HG03060 (cell line): ENCODE results near the gene BMERB1.
"Not testable (repeated sequence)": the region's sequence is repeated elsewhere in the genome, so short reads cannot be mapped to it uniquely, and the experiment has no call there.

Experiments
- ATAC-seq: cut with Tn5 transposase; IDR thresholded peaks from one replicate; pipeline ENCODE4 v1.9.1; 2021; ENCODE audit warnings: low read depth, moderate number of reproducible peaks; ENCODE audit not compliant: unreplicated experiment

Gene BMERB1

GRCh38 chr16:15519790-15520189, 85.4 kb downstream of the BMERB1 start:
- ATAC-seq, result no peak

- no peak for ATAC-seq
These were observed 87.0 kb downstream of the BMERB1 start for GRCh38 chr16:15521390-15521757.

GRCh38 chr16:15521758-15522509, 87.5 kb downstream of the BMERB1 start:
- ATAC-seq, result no peak

- ATAC-seq, result no peak
These were observed 88.7 kb downstream of the BMERB1 start for GRCh38 chr16:15523092-15523541.

- no peak for ATAC-seq
These were observed 89.6 kb downstream of the BMERB1 start for GRCh38 chr16:15523939-15524338.

- ATAC-seq, result no peak
These were observed 90.6 kb downstream of the BMERB1 start for GRCh38 chr16:15524966-15525365.

GRCh38 chr16:15526097-15526496, 91.7 kb downstream of the BMERB1 start:
- ATAC-seq, result no peak

- ATAC-seq, result no peak
These were observed 92.3 kb downstream of the BMERB1 start for GRCh38 chr16:15526731-15527130.

DNA sequence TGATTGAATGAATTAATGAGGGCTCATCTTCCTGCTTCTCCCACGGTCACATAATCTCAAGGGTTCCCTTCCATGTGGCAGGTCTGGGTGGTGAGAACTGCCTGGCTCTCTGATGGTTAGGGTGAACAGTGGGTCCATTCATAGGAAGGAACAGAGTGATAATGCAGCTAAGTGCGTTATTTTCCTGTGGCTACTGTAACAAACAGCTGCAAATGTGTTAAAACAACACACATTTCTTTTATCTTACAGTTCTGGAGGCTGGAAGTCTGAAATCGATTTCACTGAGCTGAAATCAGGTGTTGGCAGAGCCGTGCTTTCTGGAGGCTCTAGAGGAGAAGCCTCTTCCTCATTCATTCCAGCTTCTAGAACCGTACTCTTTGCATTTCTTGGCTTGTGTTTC, 95.3 kb downstream of the BMERB1 start:
- ATAC-seq, result no peak

DNA sequence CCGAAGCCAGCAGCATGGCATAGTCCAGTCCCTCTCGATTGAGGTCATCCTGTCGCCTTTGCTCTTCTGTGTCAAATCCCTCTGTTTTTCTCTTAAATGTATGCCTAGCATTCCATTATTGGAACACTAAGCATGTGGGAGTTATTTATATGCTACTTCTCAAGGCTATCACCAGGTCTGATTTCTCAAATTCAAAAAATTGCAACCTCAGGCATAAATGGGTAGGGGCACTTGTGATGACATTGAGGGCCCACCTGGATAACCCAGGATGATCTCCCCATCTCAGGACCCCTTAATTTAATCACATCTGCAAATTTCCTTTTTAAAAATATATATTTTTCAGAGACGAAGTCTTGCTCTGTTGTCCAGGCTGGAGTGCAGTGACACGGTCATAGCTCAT, 95.7 kb downstream of the BMERB1 start:
- no peak for ATAC-seq

DNA sequence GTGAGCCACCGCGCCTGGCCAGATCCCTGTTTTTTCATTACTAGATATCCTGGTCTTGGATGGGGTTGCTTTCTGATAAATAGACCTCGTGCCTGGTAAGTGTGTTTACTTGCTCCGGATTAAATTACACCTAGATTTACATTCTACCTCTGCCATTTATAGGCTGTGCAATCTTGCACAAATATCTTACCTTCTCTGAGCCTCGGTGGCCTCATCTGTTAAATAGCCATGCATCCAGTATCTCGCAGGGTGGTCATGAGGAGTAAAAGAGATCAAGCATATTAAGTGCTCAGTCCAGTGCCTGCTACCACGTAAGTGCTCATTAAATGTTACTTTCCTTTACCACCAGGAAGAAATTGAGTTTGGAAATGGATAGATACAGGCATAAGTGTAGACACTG, 98.4 kb downstream of the BMERB1 start:
- ATAC-seq, result no peak

DNA sequence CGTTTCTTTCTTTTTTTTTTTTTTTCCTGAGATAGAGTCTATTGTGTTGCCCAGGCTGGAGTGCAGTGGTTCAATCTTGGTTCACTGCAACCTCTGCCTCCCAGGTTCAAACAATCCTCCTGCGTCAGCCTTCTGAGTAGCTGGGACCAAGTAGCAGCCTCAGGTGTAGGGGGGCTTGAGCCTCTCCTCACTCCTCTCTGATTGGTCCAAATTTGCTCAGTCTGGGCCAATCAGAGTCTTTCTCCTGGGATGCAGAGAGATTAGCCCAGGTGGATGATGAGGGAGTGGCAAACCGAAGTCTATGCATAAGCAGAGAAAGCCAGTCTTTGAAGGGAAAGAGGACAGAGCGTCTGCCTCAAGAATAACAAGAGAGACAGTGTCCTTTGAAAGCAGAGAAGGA, 99.0 kb downstream of the BMERB1 start:
- ATAC-seq, result no peak

- ATAC-seq, result no peak
These were observed 101.4 kb downstream of the BMERB1 start for GRCh38 chr16:15535772-15536171.

DNA sequence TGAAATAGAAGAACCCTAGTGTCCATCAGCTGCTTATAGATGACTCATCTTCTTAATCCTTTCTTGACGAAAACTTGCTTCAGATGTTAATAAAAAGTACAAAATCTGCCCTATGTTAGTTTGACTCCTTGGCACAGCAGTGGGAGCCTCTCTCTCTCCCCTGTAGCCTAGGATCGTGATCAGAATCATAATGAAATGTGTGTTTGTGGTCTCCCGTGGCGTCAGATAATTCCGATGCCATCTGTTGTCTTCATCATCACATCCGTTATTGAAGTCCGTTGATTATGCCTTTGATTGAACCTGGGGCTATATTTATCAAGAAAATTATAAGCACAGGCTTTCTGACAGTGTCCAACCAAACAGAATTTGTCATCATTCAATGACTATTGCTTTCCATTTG, 102.5 kb downstream of the BMERB1 start:
- no peak for ATAC-seq

GRCh38 chr16:15538507-15538906, 104.1 kb downstream of the BMERB1 start:
- ATAC-seq, result no peak

DNA sequence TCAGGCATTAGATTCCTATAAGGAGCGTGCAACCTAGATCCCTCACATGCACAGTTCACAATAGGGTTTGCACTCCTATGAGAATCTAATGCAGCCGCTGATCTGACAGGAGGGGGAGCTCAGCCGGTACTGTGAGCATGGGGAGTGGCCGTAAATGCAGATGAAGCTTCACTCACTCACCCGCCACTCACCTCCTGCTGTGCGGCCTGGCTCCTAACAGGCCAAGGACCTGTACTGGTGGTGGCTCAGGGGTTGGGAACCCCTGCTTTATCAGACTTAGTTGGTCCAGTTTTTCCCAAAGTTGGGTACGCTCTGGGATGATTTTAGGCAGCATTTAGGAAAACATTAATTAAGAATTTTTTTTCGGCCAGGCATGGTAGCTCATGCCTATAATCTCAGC, 104.8 kb downstream of the BMERB1 start:
- ATAC-seq, result no peak

DNA sequence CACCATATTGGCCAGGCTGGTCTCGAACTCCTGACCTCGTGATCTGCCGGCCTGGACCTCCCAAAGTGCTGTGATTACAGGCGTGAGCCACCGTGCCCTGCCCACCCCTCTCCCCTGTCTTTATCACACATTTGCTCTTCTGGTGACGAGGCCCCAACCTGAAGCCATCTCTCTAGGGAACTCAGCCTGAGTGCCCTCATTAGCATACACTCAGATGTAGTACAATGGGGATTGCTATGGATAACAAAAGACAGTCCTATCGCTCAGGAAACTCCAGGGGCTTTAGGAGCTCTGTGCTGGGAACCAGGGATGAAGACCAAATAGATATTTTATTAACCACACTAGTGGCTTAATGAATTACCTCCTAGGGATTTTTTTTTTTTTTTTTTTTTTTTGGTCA, 107.9 kb downstream of the BMERB1 start:
- ATAC-seq, result no peak

GRCh38 chr16:15542734-15543347, 108.5 kb downstream of the BMERB1 start:
- ATAC-seq, result no peak

- no peak for ATAC-seq
These were observed 110.0 kb downstream of the BMERB1 start for GRCh38 chr16:15544405-15544804.

DNA sequence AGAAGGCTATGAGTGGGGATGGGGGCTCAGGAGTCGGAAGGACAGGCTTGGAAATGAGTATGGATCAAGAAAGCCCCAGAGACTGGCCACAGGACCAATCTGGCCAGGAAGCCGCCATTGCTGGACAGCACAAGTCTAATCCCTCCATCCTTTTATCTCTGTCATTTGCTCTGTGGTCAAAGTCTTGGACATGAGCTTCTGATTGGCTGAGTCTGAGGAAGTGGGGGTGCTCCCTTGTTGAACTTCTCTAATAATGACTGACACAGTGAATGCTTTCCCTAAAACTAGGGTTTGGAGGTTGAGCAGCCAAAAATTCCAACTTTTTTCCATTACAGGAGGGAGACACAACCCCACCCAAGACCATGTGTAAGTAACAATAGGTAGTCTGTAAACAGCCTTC, 111.2 kb downstream of the BMERB1 start:
- ATAC-seq, result no peak

GRCh38 chr16:15547072-15547767, 112.8 kb downstream of the BMERB1 start:
- ATAC-seq, result not testable (repeated sequence)

DNA sequence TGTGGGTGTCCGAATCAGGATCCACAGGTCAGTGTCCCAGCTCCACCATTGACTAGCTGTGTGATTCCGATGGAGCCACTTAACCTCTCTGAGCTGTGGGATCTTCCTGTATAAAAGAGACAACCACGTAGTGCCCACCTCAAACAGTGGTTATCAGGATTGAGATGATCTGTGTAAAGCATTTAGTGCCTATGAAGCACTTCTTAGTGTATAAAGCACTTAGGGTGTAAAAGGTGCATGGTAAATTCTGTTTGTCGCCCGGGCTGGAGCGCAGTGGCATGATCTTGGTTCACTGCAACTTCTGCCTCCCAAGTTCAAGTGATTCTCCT, 113.3 kb downstream of the BMERB1 start:
- ATAC-seq, result no peak
